HUES48 (cell line): Measurements from ENCODE around the gene TACO1.

Source experiments
- H3K27ac ChIP-seq: one replicate; pipeline ENCODE4 v1.7.0; 2013; ENCODE audit warnings: low read depth, low read length, inconsistent platforms
- H3K27me3 ChIP-seq: 2 replicates; pipeline ENCODE4 v1.6.1; 2013; ENCODE audit warnings: mild to moderate bottlenecking, low read length; ENCODE audit not compliant: control insufficient read depth, insufficient read depth
- H3K36me3 ChIP-seq: 2 replicates; pipeline ENCODE4 v1.6.1; 2013; ENCODE audit warnings: low read length; ENCODE audit not compliant: control insufficient read depth, insufficient read depth
- H3K4me1 ChIP-seq: 2 replicates; pipeline ENCODE4 v1.6.1; 2013; ENCODE audit warnings: mild to moderate bottlenecking, low read length; ENCODE audit not compliant: control insufficient read depth, insufficient read depth
- H3K4me3 ChIP-seq: 2 replicates; pipeline ENCODE4 v1.5.1; 2013; ENCODE audit warnings: mild to moderate bottlenecking, low read depth, low read length
- H3K9ac ChIP-seq: 2 replicates; pipeline ENCODE4 v1.6.1; 2013; ENCODE audit warnings: mild to moderate bottlenecking, low read depth, low read length, moderate library complexity
- H3K9me3 ChIP-seq: 2 replicates; pipeline ENCODE4 v1.6.1; 2013; ENCODE audit warnings: low read length; ENCODE audit not compliant: control insufficient read depth, insufficient read depth

TACO1 gene

GRCh38 chr17:63624531-63624880 is 23.8 kb downstream of the TACO1 start:
- H3K4me3 ChIP-seq, result no peak overlapping the region
- H3K9ac ChIP-seq, result no peak overlapping the region
- H3K27ac ChIP-seq, result no peak overlapping the region

GRCh38 chr17:63626551-63627180 is 26.0 kb downstream of the TACO1 start:
- Histone ChIP-seq H3K36me3 (no peaks in the 10 kb centered on the region), H3K9me3 (no peaks in the 10 kb centered on the region), H3K9ac (no peak overlapping the region), H3K27me3 (no peaks in the 10 kb centered on the region), H3K27ac (no peak overlapping the region), H3K4me3 (no peak overlapping the region), H3K4me1 (peaks cover 20% of the 10 kb centered on the region)

More at GRCh38 chr17:63624531-63624880, 23.8 kb downstream of the TACO1 start:
- Histone ChIP-seq H3K27me3 (no peaks in the 10 kb centered on the region), H3K36me3 (no peaks in the 10 kb centered on the region), H3K9me3 (no peaks in the 10 kb centered on the region), H3K4me1 (peaks cover 13% of the 10 kb centered on the region)

DNA sequence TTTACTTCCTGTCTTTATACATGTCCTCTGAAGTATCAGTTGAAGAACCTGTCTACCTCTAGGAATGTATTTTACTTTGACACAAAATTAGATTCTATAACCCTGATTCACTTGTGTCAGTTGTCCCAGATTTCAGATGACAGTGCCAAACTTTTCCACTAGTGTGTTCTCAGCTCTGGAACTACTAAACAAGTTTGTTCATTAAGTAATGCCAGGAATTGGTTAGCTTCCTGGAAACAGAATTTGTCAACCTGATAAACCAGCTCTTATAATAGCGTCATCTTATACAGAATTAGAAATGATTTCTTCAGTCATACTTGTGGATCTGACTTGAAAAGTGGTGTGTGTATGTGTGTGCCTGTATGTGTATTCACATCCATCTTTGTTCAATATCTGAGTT is 28.9 kb downstream of the TACO1 start:
- Histone ChIP-seq H3K27me3 (no peaks in the 10 kb centered on the region), H3K9me3 (no peaks in the 10 kb centered on the region), H3K27ac (no peak overlapping the region), H3K4me1 (peaks cover 41% of the 10 kb centered on the region), H3K36me3 (0 out of 2 replicates have a peak, but pooled peaks cover 3% of the 10 kb centered on the region), H3K4me3 (no peak overlapping the region), H3K9ac (no peak overlapping the region)

DNA sequence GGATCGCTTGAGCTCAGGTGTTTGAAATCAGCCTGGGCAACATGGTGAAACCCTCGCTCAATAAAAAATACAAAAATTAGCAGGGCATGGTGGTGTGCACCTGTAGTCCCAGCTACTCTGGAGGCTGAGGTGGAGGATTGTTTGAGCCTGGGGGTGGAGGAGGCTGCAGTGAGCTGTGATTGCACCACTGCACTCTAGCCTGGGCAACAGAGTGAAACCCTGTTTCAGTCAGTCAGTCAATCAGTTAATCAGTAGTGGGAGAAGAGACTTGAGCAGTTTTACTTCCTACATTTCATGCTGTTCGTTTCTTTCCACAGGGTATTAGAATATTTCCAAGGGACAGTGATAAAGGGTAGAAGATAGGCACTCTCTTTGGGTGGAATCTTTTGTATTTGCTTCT is 30.4 kb downstream of the TACO1 start:
- Histone ChIP-seq H3K36me3 (peaks cover 15% of the 10 kb centered on the region; the same call in 1 of the 2 replicates), H3K9ac (no peak overlapping the region), H3K4me1 (peaks cover 46% of the 10 kb centered on the region), H3K27me3 (no peaks in the 10 kb centered on the region), H3K27ac (peak overlapping the region; percentile 83), H3K9me3 (no peaks in the 10 kb centered on the region), H3K4me3 (0 out of 2 replicates have a peak overlapping the region, but pooled peaks have one; percentile 7)

DNA sequence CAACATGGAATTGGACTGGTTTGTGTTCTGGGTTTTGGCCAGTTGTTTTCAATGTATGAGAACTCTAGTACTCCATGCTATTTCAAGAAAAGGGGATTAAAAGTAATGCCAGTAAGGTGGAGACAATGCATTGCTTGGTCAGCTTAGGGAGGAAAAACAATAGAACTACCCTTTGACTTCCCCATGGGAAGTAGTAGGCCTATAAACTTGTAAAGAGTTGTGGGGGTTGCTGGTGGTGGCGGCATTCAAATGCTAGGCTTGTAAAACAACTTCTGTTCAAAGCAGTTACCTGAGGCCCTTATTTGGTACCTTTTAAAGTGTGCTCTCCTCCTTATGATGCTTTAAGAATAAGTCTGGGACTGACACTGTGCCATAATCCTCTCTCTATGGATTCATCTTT is 30.9 kb downstream of the TACO1 start:
- Histone ChIP-seq H3K27ac (peak overlapping the region; percentile 83), H3K9ac (no peak overlapping the region), H3K9me3 (no peaks in the 10 kb centered on the region), H3K27me3 (no peaks in the 10 kb centered on the region), H3K4me3 (peak overlapping the region; percentile 41; the same call in 1 of the 2 replicates), H3K36me3 (peaks cover 20% of the 10 kb centered on the region; the same call in 1 of the 2 replicates), H3K4me1 (peaks cover 43% of the 10 kb centered on the region)

GRCh38 chr17:63633742-63634141 is 33.0 kb downstream of the TACO1 start:
- H3K27ac ChIP-seq, result peak overlapping the region; percentile 73
- no peak overlapping the region for H3K9ac ChIP-seq
- peaks cover 23% of the 10 kb centered on the region; the same call in 1 of the 2 replicates for H3K36me3 ChIP-seq
- no peaks in the 10 kb centered on the region for H3K9me3 ChIP-seq
- H3K4me3 ChIP-seq, result no peak overlapping the region
- no peaks in the 10 kb centered on the region for H3K27me3 ChIP-seq
- H3K4me1 ChIP-seq, result peaks cover 40% of the 10 kb centered on the region

DNA sequence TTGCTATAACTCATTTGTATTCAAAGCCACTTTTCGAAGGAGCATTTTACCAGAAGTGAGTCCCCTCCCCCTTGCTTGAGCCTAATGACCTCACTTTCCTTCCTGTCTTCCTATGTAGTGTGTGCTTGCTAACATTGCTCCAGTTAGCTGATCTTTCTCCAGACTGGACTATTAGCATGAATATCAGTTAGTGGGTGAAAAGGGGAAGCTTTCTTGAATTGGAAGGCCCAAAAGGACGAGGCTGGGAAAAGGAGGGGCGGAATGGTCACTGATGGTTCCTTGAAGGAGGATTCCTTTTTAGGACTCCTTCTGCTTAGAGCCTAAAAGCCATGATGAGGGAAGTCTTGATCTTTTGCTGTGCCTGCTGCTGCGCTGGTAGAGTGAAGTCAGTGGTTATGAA is 33.5 kb downstream of the TACO1 start:
- Histone ChIP-seq H3K36me3 (peaks cover 23% of the 10 kb centered on the region; the same call in 1 of the 2 replicates), H3K4me3 (no peak overlapping the region), H3K4me1 (peaks cover 40% of the 10 kb centered on the region), H3K9ac (no peak overlapping the region), H3K9me3 (no peaks in the 10 kb centered on the region), H3K27ac (peak overlapping the region; percentile 73), H3K27me3 (no peaks in the 10 kb centered on the region)

DNA sequence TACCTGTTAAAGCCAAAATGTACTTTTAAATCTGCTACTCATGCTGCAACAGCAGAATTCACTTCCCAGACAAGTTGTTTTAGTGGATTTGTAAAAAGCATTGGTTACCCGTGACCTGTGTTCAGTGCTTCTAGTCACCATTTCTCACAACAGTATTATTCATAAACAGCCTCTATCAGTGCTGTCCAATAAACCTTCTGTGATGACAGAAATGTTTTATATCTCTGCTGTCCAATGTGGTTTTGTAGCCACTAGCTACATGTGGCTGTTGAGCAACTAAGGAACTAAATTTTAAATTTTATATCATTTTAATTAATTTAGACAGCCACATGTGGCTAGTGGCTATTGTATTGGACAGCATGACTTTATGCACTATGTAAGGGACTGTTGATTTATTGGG is 34.1 kb downstream of the TACO1 start:
- Histone ChIP-seq H3K9me3 (no peaks in the 10 kb centered on the region), H3K36me3 (peaks cover 23% of the 10 kb centered on the region; the same call in 1 of the 2 replicates), H3K4me3 (no peak overlapping the region), H3K27me3 (no peaks in the 10 kb centered on the region), H3K4me1 (peaks cover 40% of the 10 kb centered on the region), H3K9ac (no peak overlapping the region), H3K27ac (peak overlapping the region; percentile 73)

DNA sequence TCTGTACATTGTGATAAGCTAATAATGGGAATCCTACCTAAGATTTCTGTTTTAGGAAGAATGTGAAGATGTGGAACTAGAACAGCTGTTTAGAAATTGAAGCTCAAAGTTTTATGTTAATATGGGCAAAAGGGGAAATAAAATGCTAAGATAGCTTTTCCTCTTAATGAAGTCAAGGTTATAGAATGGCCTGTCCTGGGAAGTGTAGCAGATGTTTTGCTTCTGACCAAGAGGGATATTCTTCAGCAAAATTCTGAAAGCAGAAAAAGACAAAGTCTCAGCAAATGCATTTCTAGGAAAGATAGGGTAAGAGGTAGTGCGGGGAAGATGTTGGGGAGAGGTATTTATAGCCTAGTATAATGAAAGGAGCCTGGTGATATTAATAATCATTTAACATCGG is 34.6 kb downstream of the TACO1 start:
- no peak overlapping the region for H3K4me3 ChIP-seq
- H3K36me3 ChIP-seq, result peaks cover 23% of the 10 kb centered on the region; the same call in 1 of the 2 replicates
- H3K9me3 ChIP-seq, result no peaks in the 10 kb centered on the region
- no peak overlapping the region for H3K9ac ChIP-seq
- H3K27me3 ChIP-seq, result no peaks in the 10 kb centered on the region
- peaks cover 40% of the 10 kb centered on the region for H3K4me1 ChIP-seq
- no peak overlapping the region for H3K27ac ChIP-seq

DNA sequence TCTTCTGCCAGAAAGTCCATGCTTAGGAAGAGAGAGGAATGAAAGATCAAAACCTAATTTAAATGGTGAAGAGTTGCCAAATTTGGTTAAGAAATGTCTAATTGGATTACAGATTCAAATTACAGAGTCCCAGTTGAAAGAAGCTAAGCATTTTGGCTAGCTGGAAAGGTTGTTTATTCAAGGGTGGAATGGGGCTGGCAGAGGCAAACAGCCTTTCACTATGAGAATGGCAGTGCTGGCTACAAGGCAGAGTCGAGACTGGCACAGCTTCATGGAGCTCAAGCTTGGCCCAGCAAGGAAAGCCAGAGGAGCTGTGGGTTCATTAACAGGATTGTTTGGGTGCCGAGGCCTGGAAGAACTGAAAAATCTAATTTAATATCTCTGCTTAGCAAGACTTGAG is 35.1 kb downstream of the TACO1 start:
- H3K36me3 ChIP-seq, result peaks cover 23% of the 10 kb centered on the region; the same call in 1 of the 2 replicates
- H3K9me3 ChIP-seq, result no peaks in the 10 kb centered on the region
- H3K9ac ChIP-seq, result no peak overlapping the region

DNA sequence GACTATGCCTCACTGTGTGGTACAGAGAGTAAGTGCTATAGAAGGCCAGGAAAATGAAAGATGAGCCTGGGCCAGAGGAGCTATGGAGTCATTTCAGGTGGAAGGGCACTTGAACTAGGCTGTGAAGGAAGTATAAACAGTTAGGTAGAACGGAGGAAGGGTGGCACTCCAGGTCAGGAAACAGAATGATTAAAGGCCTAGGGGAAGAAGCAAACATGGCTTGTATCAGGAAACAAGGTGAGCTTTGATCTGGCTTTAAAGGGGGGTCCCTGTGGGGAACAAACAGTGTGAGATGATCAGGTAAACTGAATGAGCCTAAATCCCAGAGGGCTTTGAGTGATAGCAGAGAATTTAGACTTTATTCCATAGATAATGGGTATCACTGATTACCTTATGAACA is 38.4 kb downstream of the TACO1 start:
- Histone ChIP-seq H3K27me3 (no peaks in the 10 kb centered on the region), H3K4me3 (no peak overlapping the region), H3K9ac (no peak overlapping the region), H3K4me1 (peaks cover 10% of the 10 kb centered on the region), H3K27ac (no peak overlapping the region), H3K36me3 (peaks cover 20% of the 10 kb centered on the region; the same call in 1 of the 2 replicates), H3K9me3 (no peaks in the 10 kb centered on the region)

More for the DNA sequence above, 35.1 kb downstream of the TACO1 start:
- Histone ChIP-seq H3K4me3 (no peak overlapping the region), H3K27me3 (no peaks in the 10 kb centered on the region), H3K4me1 (peaks cover 40% of the 10 kb centered on the region), H3K27ac (no peak overlapping the region)
